Embryonic facial prominence (tissue), 1 donor: ENCODE data around the gene TNFSF9.
"Not testable (repeated sequence)": the region's sequence is repeated elsewhere in the genome, so short reads cannot be mapped to it uniquely, and the experiment has no call there.

Source experiments
- DNase-seq: peaks from one replicate; pipeline ENCODE4 v3.0.0-alpha.2; 2016; ENCODE audit errors: extremely low spot score

The TNFSF9 gene

GRCh38 chr19:6508028-6508771, 22.6 kb upstream of the TNFSF9 start:
- DNase-seq: not testable (repeated sequence)

GRCh38 chr19:6509118-6509971, 21.5 kb upstream of the TNFSF9 start:
- DNase-seq: no peak

GRCh38 chr19:6510618-6511017, 20.2 kb upstream of the TNFSF9 start:
- no peak for DNase-seq

- DNase-seq: no peak
These were observed 16.7 kb upstream of the TNFSF9 start for GRCh38 chr19:6514089-6514488.

GRCh38 chr19:6514926-6515544, 15.8 kb upstream of the TNFSF9 start:
- DNase-seq: no peak

GRCh38 chr19:6516018-6516658, 14.7 kb upstream of the TNFSF9 start:
- peak; percentile 62 for DNase-seq

GRCh38 chr19:6516659-6517291, 14.1 kb upstream of the TNFSF9 start:
- DNase-seq: peak; percentile 66

- no peak for DNase-seq
These were observed 12.5 kb upstream of the TNFSF9 start for GRCh38 chr19:6518145-6518911.

GRCh38 chr19:6519289-6519688, 11.5 kb upstream of the TNFSF9 start:
- DNase-seq: no peak

- DNase-seq: no peak
These were observed 8.8 kb upstream of the TNFSF9 start for GRCh38 chr19:6521718-6522646.

- no peak for DNase-seq
These were observed 8.1 kb upstream of the TNFSF9 start for GRCh38 chr19:6522712-6523111.

- DNase-seq: no peak
These were observed 6.5 kb upstream of the TNFSF9 start for GRCh38 chr19:6524311-6524710.

GRCh38 chr19:6527893-6528543, 2.8 kb upstream of the TNFSF9 start:
- DNase-seq: no peak

GRCh38 chr19:6528544-6529121, 2.2 kb upstream of the TNFSF9 start:
- no peak for DNase-seq

- no peak for DNase-seq
These were observed 1.5 kb upstream of the TNFSF9 start for GRCh38 chr19:6529351-6529750.

GRCh38 chr19:6529937-6530385, 865 bp upstream of the TNFSF9 start:
- DNase-seq: no peak

- DNase-seq: no peak
These were observed 533 bp downstream of the TNFSF9 start for GRCh38 chr19:6531163-6531955.

- DNase-seq: no peak
These were observed 1.1 kb downstream of the TNFSF9 start for GRCh38 chr19:6531956-6532243.
